ENCODE results near the gene MACIR. TPM values are rescaled to one million over a fixed set of nuclear protein-coding genes. Genes with fewer than 3 reads are reported as not detected.

MACIR gene
- total RNA-seq, 1 donor from 2014 or later, result 5.5 TPM

- no peaks in the 10 kb centered on the region for H3K9me3 ChIP-seq (replicated peaks)
- H3K36me3 ChIP-seq, result no peaks in the 10 kb centered on the region
- H3K4me1 ChIP-seq, result peaks cover 12% of the 10 kb centered on the region
- H3K27me3 ChIP-seq (ENCODE audit: low read depth), result no peaks in the 10 kb centered on the region
- DNase-seq, result no peak
- no peak overlapping the region for H3K27ac ChIP-seq (replicated peaks)
- intact Hi-C loops (cut with micrococcal nuclease), result no loop called here
- TF ChIP-seq CTCF (IDR thresholded peaks at IDR 0.05; ENCODE audit: borderline replicate concordance), result no peak
- H3K4me3 ChIP-seq, result no peak overlapping the region
Measured at GRCh38 chr5:103290846-103291245, 32.3 kb downstream of the MACIR start.

- Histone ChIP-seq H3K9me3 (replicated peaks) (no peaks in the 10 kb centered on the region), H3K36me3 (no peaks in the 10 kb centered on the region), H3K4me3 (no peak overlapping the region), H3K27me3 (ENCODE audit: low read depth) (no peaks in the 10 kb centered on the region), H3K4me1 (peaks cover 12% of the 10 kb centered on the region), H3K27ac (replicated peaks) (no peak overlapping the region)
- TF ChIP-seq CTCF (IDR thresholded peaks at IDR 0.05; ENCODE audit: borderline replicate concordance), result no peak
- no peak for DNase-seq
- intact Hi-C loops (cut with micrococcal nuclease), result no loop called here
Measured at GRCh38 chr5:103291606-103292005, 33.0 kb downstream of the MACIR start.

- no peaks in the 10 kb centered on the region for H3K9me3 ChIP-seq (replicated peaks)
- no peak for DNase-seq
- no peak overlapping the region for H3K27ac ChIP-seq (replicated peaks)
- H3K4me3 ChIP-seq, result no peak overlapping the region
- no peaks in the 10 kb centered on the region for H3K36me3 ChIP-seq
- H3K27me3 ChIP-seq (ENCODE audit: low read depth), result no peaks in the 10 kb centered on the region
- intact Hi-C loops (cut with micrococcal nuclease), result no loop called here
- H3K4me1 ChIP-seq, result peaks cover 12% of the 10 kb centered on the region
- TF ChIP-seq CTCF (IDR thresholded peaks at IDR 0.05; ENCODE audit: borderline replicate concordance), result no peak
Measured at GRCh38 chr5:103293099-103293498, 34.5 kb downstream of the MACIR start.

- H3K36me3 ChIP-seq, result no peaks in the 10 kb centered on the region
- intact Hi-C loops (cut with micrococcal nuclease), result no loop called here
- no peak for DNase-seq
- no peak for TF ChIP-seq CTCF (IDR thresholded peaks at IDR 0.05; ENCODE audit: borderline replicate concordance)
- H3K27ac ChIP-seq (replicated peaks), result no peak overlapping the region
- H3K4me3 ChIP-seq, result no peak overlapping the region
- H3K27me3 ChIP-seq (ENCODE audit: low read depth), result no peaks in the 10 kb centered on the region
- no peaks in the 10 kb centered on the region for H3K9me3 ChIP-seq (replicated peaks)
- peaks cover 12% of the 10 kb centered on the region for H3K4me1 ChIP-seq
Measured at GRCh38 chr5:103293719-103294118, 35.2 kb downstream of the MACIR start.

- intact Hi-C loops (cut with micrococcal nuclease), result no loop called here
- Histone ChIP-seq H3K36me3 (no peaks in the 10 kb centered on the region), H3K4me3 (no peak overlapping the region), H3K4me1 (peaks cover 11% of the 10 kb centered on the region), H3K9me3 (replicated peaks) (no peaks in the 10 kb centered on the region), H3K27ac (replicated peaks) (no peak overlapping the region), H3K27me3 (ENCODE audit: low read depth) (no peaks in the 10 kb centered on the region)
- no peak for TF ChIP-seq CTCF (IDR thresholded peaks at IDR 0.05; ENCODE audit: borderline replicate concordance)
- no peak for DNase-seq
Measured at GRCh38 chr5:103294906-103295305, 36.3 kb downstream of the MACIR start.

- H3K36me3 ChIP-seq, result no peaks in the 10 kb centered on the region
- no peak for DNase-seq
- H3K27me3 ChIP-seq (ENCODE audit: low read depth), result no peaks in the 10 kb centered on the region
- intact Hi-C loops (cut with micrococcal nuclease), result no loop called here
- H3K9me3 ChIP-seq (replicated peaks), result no peaks in the 10 kb centered on the region
- H3K27ac ChIP-seq (replicated peaks), result no peak overlapping the region
- TF ChIP-seq CTCF (IDR thresholded peaks at IDR 0.05; ENCODE audit: borderline replicate concordance), result no peak
- H3K4me1 ChIP-seq, result peaks cover 6% of the 10 kb centered on the region
- no peak overlapping the region for H3K4me3 ChIP-seq
Measured at GRCh38 chr5:103295424-103295823, 36.9 kb downstream of the MACIR start.
